Mesothelial cell of epicardium (in vitro differentiated cells): ENCODE measurements around the gene RNF130. TPM values are rescaled to one million over a fixed set of nuclear protein-coding genes. Genes with fewer than 3 reads are reported as not detected.

Experiments
- DNase-seq, 2 experiments: peaks; one replicate each; pipeline ENCODE4 v3.0.0; 2021; ENCODE audit warnings: low spot score in 2 of 2; ENCODE audit not compliant: unreplicated experiment in 2 of 2
- H3K27ac Mint-ChIP-seq: 2 replicates; pipeline ENCODE4 v1.8.0; 2021; ENCODE audit warnings: mixed read lengths
- H3K27me3 Mint-ChIP-seq: 2 replicates; pipeline ENCODE4 v1.8.0; 2021; ENCODE audit warnings: low read depth, mixed read lengths
- H3K36me3 Mint-ChIP-seq: 2 replicates; pipeline ENCODE4 v1.8.0; 2021; ENCODE audit warnings: mixed read lengths
- H3K4me1 Mint-ChIP-seq: 2 replicates; pipeline ENCODE4 v1.8.0; 2021; ENCODE audit warnings: mixed read lengths
- H3K4me3 Mint-ChIP-seq: 2 replicates; pipeline ENCODE4 v1.8.0; 2021; ENCODE audit warnings: mild to moderate bottlenecking, moderate library complexity, mixed read lengths
- H3K9me3 Mint-ChIP-seq: 2 replicates; pipeline ENCODE4 v1.8.0; 2021; ENCODE audit warnings: mixed read lengths
- CTCF ChIP-seq: fragments of 200-600 bp; sonication (generic); IDR thresholded peaks from one replicate; pipeline ENCODE4 v1.5.0; 2021; ENCODE audit warnings: antibody characterized with exemption; ENCODE audit not compliant: unreplicated experiment
- total RNA-seq: library from RNA; stranded (reverse); gene quantifications from 3 replicates; pipeline ENCODE4 v1.2.1, GENCODE V29; 2021

Gene RNF130
- total RNA-seq, 1 donor from 2014 or later: 44.9 TPM

GRCh38 chr5:180104168-180104530 is 32.6 kb upstream of the RNF130 start:
- DNase-seq: no peak
- Mint-ChIP-seq H3K4me3 (no peak overlapping the region), H3K27me3 (peaks cover 19% of the 10 kb centered on the region), H3K9me3 (peaks cover 18% of the 10 kb centered on the region), H3K4me1 (no peaks in the 10 kb centered on the region), H3K36me3 (peaks cover 7% of the 10 kb centered on the region), H3K27ac (no peak overlapping the region)
- no peak for TF ChIP-seq CTCF

- Mint-ChIP-seq H3K4me3 (no peak overlapping the region), H3K9me3 (peaks cover 17% of the 10 kb centered on the region), H3K36me3 (peaks cover 7% of the 10 kb centered on the region), H3K4me1 (no peaks in the 10 kb centered on the region), H3K27ac (no peak overlapping the region), H3K27me3 (peaks cover 19% of the 10 kb centered on the region)
- no peak for TF ChIP-seq CTCF
- DNase-seq: no peak
Measured at GRCh38 chr5:180103487-180104167, 32.1 kb upstream of the RNF130 start.

- no peak for TF ChIP-seq CTCF
- no peak for DNase-seq
- no peak overlapping the region for H3K27ac Mint-ChIP-seq
- no peaks in the 10 kb centered on the region for H3K4me1 Mint-ChIP-seq
- peaks cover 13% of the 10 kb centered on the region for H3K9me3 Mint-ChIP-seq
- peaks cover 4% of the 10 kb centered on the region for H3K36me3 Mint-ChIP-seq
- no peak overlapping the region for H3K4me3 Mint-ChIP-seq
- H3K27me3 Mint-ChIP-seq: peaks cover 18% of the 10 kb centered on the region
Measured at GRCh38 chr5:180102636-180103035, 31.1 kb upstream of the RNF130 start.

GRCh38 chr5:180101451-180102105 is 30.0 kb upstream of the RNF130 start:
- no peak for DNase-seq
- no peaks in the 10 kb centered on the region for H3K4me1 Mint-ChIP-seq

GRCh38 chr5:180100621-180101450 is 29.3 kb upstream of the RNF130 start:
- Mint-ChIP-seq H3K9me3 (no peaks in the 10 kb centered on the region), H3K4me1 (no peaks in the 10 kb centered on the region), H3K36me3 (no peaks in the 10 kb centered on the region), H3K27ac (no peak overlapping the region), H3K4me3 (no peak overlapping the region), H3K27me3 (peaks cover 18% of the 10 kb centered on the region)
- TF ChIP-seq CTCF: no peak
- DNase-seq: no peak

More at GRCh38 chr5:180101451-180102105, 30.0 kb upstream of the RNF130 start:
- Mint-ChIP-seq H3K4me3 (no peak overlapping the region), H3K27ac (no peak overlapping the region), H3K27me3 (peaks cover 18% of the 10 kb centered on the region), H3K9me3 (peaks cover 6% of the 10 kb centered on the region), H3K36me3 (peaks cover 2% of the 10 kb centered on the region)
- no peak for TF ChIP-seq CTCF
